Glutamatergic neuron (in vitro differentiated cells): ENCODE data around the gene PRSS27. TPM values are rescaled to one million over a fixed set of nuclear protein-coding genes. Genes with fewer than 3 reads are reported as not detected.
A peak's percentile ranks its signal among the peaks of the same experiment; 100 is the strongest.

Experiments used
- DNase-seq: peaks from one replicate; pipeline ENCODE4 v3.0.0; 2022
- H3K27ac Mint-ChIP-seq: one replicate; pipeline ENCODE4 v1.8.0; 2020; ENCODE audit warnings: mild to moderate bottlenecking, mixed read lengths, inconsistent platforms; ENCODE audit not compliant: unreplicated experiment
- H3K27me3 Mint-ChIP-seq: one replicate; pipeline ENCODE4 v1.8.0; 2020; ENCODE audit warnings: mild to moderate bottlenecking, moderate library complexity, mixed read lengths, inconsistent platforms; ENCODE audit not compliant: unreplicated experiment
- H3K36me3 Mint-ChIP-seq: one replicate; pipeline ENCODE4 v1.8.0; 2020; ENCODE audit warnings: mild to moderate bottlenecking, mixed read lengths, inconsistent platforms; ENCODE audit not compliant: unreplicated experiment
- H3K4me1 Mint-ChIP-seq: one replicate; pipeline ENCODE4 v1.8.0; 2020; ENCODE audit warnings: mild to moderate bottlenecking, low read depth, mixed read lengths, inconsistent platforms; ENCODE audit not compliant: unreplicated experiment
- H3K4me3 Mint-ChIP-seq: one replicate; pipeline ENCODE4 v1.8.0; 2020; ENCODE audit warnings: mild to moderate bottlenecking, mixed read lengths, inconsistent platforms; ENCODE audit not compliant: unreplicated experiment
- H3K9me3 Mint-ChIP-seq: one replicate; pipeline ENCODE4 v1.8.0; 2020; ENCODE audit warnings: mild to moderate bottlenecking, moderate library complexity, mixed read lengths, inconsistent platforms; ENCODE audit not compliant: unreplicated experiment
- total RNA-seq: library from RNA; stranded (reverse); fragmentation: NEBNext Ultra II Directional; extraction: Animal tissue kit (Norgen Biotek cat#: 25700); gene quantifications from one replicate; pipeline ENCODE4 v1.2.1, GENCODE V29; 2021; ENCODE audit not compliant: unreplicated experiment
- TF ChIP-seq, protein P1 (sequence below): fragments of 200-600 bp; sonication (generic); IDR thresholded peaks from one replicate; pipeline ENCODE4 v1.5.0; 2021; ENCODE audit not compliant: partially characterized antibody, unreplicated experiment

PRSS27 gene
- total RNA-seq, 1 donor from 2014 or later: 10.8 TPM

DNA sequence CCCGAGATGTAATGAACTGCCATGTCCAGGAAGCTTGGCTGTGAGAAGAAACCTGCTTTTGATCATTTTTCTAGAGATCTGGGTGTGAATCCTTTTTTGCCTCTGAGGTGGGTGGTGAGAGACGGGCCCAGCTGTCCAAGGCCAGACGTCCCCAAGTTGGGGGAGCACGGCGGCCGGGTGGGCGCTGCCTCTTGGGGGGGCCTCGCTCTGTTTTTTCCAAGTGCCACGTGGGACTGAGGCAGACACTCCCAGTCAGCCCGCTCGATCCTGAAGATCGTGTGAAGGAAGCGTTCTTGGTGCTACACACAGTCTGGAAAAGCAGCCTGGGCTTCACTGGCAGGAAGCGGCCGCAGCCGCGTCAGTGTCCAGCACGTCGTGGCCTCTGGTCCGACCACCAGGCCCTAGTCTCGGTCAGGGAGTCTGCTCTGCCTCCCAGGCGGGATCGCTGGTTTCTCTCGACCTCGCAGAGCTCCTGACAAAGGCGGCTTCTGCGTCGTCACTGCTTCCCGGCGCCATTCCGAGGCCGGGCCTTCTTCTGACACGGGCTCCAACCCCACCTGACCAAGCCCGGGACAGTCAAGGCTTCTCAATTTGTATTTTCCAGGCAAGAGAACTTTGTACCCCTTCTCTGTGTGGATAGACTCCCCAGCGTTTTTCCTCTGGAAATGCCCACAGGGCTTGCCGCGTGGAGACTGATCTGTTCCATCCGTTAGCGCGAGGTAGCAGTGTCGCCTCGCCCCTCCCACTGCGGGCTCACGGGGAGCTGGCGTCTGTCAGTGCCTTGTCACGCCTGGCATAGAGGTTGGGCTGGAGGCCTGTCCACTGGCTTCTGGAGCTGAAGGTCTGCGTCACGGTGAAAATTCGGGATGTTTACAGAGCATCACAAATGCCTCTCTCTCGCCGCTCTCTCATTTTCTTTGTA is 12.4 kb downstream of the PRSS27 start:
- no peak overlapping the region for H3K4me3 Mint-ChIP-seq
- no peak overlapping the region for H3K27ac Mint-ChIP-seq
- H3K36me3 Mint-ChIP-seq: no peaks in the 10 kb centered on the region
- no peaks in the 10 kb centered on the region for H3K9me3 Mint-ChIP-seq
- TF ChIP-seq, protein P1, sequence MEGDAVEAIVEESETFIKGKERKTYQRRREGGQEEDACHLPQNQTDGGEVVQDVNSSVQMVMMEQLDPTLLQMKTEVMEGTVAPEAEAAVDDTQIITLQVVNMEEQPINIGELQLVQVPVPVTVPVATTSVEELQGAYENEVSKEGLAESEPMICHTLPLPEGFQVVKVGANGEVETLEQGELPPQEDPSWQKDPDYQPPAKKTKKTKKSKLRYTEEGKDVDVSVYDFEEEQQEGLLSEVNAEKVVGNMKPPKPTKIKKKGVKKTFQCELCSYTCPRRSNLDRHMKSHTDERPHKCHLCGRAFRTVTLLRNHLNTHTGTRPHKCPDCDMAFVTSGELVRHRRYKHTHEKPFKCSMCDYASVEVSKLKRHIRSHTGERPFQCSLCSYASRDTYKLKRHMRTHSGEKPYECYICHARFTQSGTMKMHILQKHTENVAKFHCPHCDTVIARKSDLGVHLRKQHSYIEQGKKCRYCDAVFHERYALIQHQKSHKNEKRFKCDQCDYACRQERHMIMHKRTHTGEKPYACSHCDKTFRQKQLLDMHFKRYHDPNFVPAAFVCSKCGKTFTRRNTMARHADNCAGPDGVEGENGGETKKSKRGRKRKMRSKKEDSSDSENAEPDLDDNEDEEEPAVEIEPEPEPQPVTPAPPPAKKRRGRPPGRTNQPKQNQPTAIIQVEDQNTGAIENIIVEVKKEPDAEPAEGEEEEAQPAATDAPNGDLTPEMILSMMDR: no peak
- peaks cover 6% of the 10 kb centered on the region for H3K27me3 Mint-ChIP-seq
- peaks cover 5% of the 10 kb centered on the region for H3K4me1 Mint-ChIP-seq
- DNase-seq: no peak

DNA sequence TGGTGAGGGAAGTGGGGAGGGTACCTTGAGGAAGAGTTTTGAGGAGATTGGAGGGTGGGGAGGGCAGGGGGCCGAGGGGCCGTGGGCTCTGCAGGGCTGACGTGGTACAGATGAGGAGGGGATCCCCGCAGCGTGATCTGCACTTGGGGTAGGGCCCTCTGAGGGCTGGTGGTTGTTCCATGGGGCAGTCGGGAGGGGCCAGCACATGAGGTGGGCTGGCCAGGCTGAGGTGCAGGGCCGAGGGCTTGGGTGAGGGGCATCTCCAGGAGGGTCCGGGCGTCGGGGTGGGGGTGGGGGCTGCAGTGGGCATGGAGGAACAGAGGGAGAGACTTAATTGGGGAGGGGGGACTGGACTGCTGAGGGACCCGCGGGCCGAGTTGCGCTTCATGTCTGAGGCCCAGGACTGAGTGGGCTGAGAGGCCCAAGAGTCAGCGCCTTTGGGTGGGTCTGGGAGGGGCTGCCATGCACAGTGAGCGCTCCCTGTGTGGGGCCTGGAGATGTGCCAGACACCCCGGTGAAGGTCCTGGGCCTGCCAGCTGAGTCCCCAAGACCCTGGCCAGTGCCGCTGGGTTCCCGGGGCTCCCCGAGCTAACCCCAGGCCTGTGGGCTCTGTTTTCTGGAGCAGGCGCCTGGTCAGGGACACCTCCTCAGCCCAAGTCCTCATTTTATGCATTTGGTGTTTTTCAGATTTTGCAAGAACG is 13.3 kb downstream of the PRSS27 start:
- Mint-ChIP-seq H3K9me3 (no peaks in the 10 kb centered on the region), H3K27ac (no peak overlapping the region), H3K27me3 (peaks cover 6% of the 10 kb centered on the region), H3K4me1 (peaks cover 5% of the 10 kb centered on the region), H3K36me3 (no peaks in the 10 kb centered on the region), H3K4me3 (no peak overlapping the region)
- DNase-seq: no peak
- TF ChIP-seq, protein P1: no peak

DNA sequence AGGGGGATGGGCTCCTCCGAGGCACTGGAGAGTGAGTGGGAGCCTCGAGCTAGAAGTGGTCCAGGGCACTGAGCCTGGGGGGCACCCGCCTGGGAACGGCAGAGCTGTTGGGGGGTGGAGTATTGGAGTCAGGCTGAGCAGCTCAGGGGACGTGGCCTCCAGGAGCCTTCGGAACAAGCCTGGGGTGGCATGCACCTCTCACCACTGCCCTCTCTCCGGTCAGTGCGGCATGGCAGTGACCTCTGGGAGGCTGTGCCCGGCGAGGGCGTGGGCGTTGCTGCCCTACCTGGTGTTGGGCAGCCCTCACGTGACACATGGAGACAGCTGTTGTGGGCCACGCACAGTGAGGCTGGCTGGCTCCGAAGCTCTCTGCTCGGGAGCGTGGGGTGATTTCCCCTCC is 13.9 kb downstream of the PRSS27 start:
- Mint-ChIP-seq H3K9me3 (no peaks in the 10 kb centered on the region), H3K27me3 (peaks cover 4% of the 10 kb centered on the region), H3K27ac (no peak overlapping the region), H3K36me3 (no peaks in the 10 kb centered on the region), H3K4me3 (no peak overlapping the region), H3K4me1 (peaks cover 5% of the 10 kb centered on the region)
- TF ChIP-seq, protein P1: no peak
- peak; percentile 8 for DNase-seq

DNA sequence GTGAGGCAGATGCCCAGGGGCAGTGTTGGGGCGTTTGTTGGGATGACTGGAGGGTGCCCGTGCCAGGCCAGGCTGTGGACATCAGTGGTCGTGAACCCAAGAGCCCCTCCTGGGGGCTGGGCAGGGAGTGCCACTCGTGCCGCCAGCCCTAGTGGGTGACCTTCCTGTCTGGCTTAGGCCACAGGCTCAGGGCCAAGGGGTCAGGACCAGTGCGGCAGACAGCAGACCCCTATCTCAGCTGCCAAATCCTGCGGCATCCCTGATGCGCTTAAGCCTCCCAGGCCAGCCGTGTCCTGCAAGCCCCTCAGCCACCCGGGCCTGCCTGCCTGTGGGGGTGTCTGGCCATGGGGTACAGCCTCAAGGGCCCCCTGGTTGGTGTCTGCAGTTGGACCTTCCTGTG is 14.7 kb downstream of the PRSS27 start:
- H3K9me3 Mint-ChIP-seq: no peaks in the 10 kb centered on the region
- H3K27ac Mint-ChIP-seq: no peak overlapping the region
- H3K36me3 Mint-ChIP-seq: no peaks in the 10 kb centered on the region
- no peak for DNase-seq
- H3K27me3 Mint-ChIP-seq: peaks cover 2% of the 10 kb centered on the region
- no peaks in the 10 kb centered on the region for H3K4me1 Mint-ChIP-seq
- no peak overlapping the region for H3K4me3 Mint-ChIP-seq
- TF ChIP-seq, protein P1: no peak

DNA sequence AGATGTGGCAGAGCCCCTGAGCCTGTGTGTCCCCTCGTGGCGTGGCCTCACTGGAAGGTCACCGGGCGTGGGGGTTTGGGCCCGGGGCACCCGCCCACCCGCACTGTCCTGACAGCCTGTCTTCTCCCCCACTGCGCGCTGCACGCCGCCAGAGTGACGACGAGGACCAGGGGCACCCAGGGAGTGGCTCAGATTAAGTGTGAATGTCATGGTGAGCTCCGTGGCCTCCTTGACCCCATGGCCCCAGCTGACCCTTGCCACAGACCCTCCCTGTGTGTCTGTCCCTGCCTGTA is 15.1 kb downstream of the PRSS27 start:
- Mint-ChIP-seq H3K9me3 (no peaks in the 10 kb centered on the region), H3K4me3 (no peak overlapping the region), H3K27me3 (peaks cover 2% of the 10 kb centered on the region), H3K27ac (no peak overlapping the region), H3K36me3 (no peaks in the 10 kb centered on the region), H3K4me1 (no peaks in the 10 kb centered on the region)
- TF ChIP-seq, protein P1: no peak
- no peak for DNase-seq
